Lower leg skin (tissue), 3 donors: ENCODE results near the gene INPP4B.

Experiments used
- POLR2A ChIP-seq, 2 donors: fragments of 450-650 bp; IDR thresholded peaks; one replicate each; pipeline ENCODE4 v1.6.1; 2016 to 2017; ENCODE audit warnings: antibody characterized with exemption in 2 of 2, mild to moderate bottlenecking in 1 of 2, moderate library complexity in 1 of 2
- TF ChIP-seq, protein P1 (sequence below), 3 donors: fragments of 450-650 bp; IDR thresholded peaks; one replicate each; pipeline ENCODE4 v1.5.1; 2016; ENCODE audit warnings: antibody characterized with exemption in 3 of 3, mild to moderate bottlenecking in 3 of 3, moderate library complexity in 2 of 3

DNA sequence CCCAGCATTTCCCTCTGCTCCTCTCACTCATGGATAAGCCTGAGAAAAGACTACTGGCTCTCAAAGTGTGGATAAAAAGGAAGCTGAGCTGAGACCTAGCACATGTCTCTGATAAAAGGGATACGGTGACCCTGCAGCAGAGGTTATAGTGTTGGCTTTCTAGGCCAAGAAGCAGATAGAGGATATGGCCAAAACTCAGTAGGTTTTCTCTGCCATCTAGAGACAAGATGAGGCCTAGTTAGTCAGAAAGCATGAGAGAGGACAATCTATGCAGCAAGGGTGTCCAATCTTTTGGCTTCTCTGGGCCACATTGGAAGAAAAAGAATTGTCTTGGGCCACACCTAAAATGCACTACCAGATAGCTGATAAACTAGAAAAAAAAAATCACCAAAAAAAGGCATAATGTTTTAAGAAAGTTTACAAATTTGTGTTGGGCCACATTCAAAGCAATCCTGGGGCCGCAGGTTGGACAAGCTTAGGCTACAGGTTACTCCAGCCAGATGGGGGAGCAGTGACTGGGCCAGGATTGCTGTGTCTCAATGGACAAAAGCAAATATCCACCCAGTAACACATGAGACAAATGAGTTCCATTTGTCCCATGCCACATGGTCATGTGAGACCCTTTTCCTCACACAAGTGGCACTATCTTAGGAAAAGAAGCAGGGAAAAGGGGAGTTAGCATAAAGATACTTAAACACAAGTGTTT is 411.4 kb downstream of the INPP4B start:
- TF ChIP-seq, protein P1, sequence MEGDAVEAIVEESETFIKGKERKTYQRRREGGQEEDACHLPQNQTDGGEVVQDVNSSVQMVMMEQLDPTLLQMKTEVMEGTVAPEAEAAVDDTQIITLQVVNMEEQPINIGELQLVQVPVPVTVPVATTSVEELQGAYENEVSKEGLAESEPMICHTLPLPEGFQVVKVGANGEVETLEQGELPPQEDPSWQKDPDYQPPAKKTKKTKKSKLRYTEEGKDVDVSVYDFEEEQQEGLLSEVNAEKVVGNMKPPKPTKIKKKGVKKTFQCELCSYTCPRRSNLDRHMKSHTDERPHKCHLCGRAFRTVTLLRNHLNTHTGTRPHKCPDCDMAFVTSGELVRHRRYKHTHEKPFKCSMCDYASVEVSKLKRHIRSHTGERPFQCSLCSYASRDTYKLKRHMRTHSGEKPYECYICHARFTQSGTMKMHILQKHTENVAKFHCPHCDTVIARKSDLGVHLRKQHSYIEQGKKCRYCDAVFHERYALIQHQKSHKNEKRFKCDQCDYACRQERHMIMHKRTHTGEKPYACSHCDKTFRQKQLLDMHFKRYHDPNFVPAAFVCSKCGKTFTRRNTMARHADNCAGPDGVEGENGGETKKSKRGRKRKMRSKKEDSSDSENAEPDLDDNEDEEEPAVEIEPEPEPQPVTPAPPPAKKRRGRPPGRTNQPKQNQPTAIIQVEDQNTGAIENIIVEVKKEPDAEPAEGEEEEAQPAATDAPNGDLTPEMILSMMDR (IDR thresholded peaks at IDR 0.05): no peak
- no peak for TF ChIP-seq POLR2A (IDR thresholded peaks at IDR 0.05)
